GM06990 (cell line): ENCODE measurements around the gene PHYKPL.

Experiments
- DNase-seq: peaks from one replicate; pipeline ENCODE4 v3.0.0-alpha.2; 2011; ENCODE audit not compliant: insufficient read length; ENCODE audit errors: extremely low read depth
- H3K27me3 ChIP-seq: replicated peaks from 2 replicates; pipeline ENCODE4 v1.6.0; 2011; ENCODE audit warnings: low read length; ENCODE audit not compliant: control insufficient read depth, insufficient read depth
- H3K36me3 ChIP-seq: 2 replicates; pipeline ENCODE4 v1.5.1; 2011; ENCODE audit warnings: low read length; ENCODE audit not compliant: control insufficient read depth, insufficient read depth
- H3K4me3 ChIP-seq: replicated peaks from 2 replicates; pipeline ENCODE4 v1.5.1; 2011; ENCODE audit warnings: low read depth, mild to moderate bottlenecking, control low read depth, low read length
- TF ChIP-seq, protein P1 (sequence below): IDR thresholded peaks from 2 replicates; pipeline ENCODE4 v1.5.1; 2011; ENCODE audit warnings: low read length, control low read depth, mild to moderate bottlenecking, inconsistent platforms; ENCODE audit not compliant: insufficient read depth, poor library complexity, severe bottlenecking

The PHYKPL gene

DNA sequence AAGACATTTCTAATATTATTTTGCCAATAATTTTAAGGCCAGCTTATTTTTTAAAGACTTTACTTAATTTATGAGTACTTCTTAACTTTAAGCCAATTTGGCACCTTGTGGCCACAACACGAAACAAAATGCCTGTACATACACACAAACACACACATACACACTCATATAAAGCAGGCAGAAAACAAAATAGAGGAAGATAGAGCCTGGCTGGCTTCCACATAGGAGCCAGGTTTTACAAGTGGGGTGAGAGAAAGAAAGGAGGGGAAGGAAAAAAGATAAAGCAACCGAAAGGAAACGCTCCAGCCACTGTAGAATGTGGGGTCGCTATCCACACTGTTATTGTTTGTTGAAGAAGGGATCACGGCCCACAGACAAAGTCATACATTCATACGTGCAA, 55.8 kb downstream of the PHYKPL start:
- no peak for DNase-seq
- Histone ChIP-seq H3K27me3 (no peaks in the 10 kb centered on the region), H3K36me3 (no peaks in the 10 kb centered on the region), H3K4me3 (no peak overlapping the region)
- TF ChIP-seq, protein P1, sequence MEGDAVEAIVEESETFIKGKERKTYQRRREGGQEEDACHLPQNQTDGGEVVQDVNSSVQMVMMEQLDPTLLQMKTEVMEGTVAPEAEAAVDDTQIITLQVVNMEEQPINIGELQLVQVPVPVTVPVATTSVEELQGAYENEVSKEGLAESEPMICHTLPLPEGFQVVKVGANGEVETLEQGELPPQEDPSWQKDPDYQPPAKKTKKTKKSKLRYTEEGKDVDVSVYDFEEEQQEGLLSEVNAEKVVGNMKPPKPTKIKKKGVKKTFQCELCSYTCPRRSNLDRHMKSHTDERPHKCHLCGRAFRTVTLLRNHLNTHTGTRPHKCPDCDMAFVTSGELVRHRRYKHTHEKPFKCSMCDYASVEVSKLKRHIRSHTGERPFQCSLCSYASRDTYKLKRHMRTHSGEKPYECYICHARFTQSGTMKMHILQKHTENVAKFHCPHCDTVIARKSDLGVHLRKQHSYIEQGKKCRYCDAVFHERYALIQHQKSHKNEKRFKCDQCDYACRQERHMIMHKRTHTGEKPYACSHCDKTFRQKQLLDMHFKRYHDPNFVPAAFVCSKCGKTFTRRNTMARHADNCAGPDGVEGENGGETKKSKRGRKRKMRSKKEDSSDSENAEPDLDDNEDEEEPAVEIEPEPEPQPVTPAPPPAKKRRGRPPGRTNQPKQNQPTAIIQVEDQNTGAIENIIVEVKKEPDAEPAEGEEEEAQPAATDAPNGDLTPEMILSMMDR, result no peak

DNA sequence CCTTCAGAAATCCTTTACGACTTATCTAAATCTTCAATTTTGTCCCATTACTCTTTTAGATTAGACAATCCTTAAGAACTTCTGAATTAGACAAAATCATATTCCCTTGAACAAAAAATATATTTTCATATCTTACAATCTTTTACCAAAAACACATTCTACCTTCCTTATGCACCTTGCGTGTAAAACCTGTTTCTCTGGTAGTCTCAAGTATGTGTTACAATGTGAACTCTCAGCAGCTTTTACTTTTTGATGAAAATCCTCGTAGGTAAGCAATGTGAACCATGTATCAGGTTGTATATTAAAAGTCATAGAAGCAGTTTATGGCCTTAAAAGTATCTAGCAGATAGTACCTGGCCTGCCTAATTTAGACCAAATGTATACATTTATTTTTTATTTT, 58.1 kb downstream of the PHYKPL start:
- H3K27me3 ChIP-seq, result no peaks in the 10 kb centered on the region
- no peak for DNase-seq

DNA sequence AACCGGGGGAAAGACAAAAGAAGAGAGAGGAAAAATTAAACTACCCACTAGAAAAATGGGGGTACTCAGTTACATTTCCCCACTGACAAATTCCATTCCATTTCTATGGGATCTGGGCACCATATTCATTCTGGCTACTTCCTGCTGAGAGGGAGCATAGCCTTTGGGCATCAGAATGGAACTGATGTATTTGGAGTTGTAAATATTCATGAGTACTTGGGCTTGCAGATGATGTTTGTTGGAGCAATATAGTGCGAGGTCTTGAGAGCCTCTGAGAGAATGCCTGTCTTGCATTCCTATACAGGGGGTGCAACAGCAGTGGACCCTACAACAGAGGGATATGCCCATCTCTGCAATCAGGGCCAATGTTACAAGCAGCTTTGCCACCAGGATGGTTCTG, 62.1 kb downstream of the PHYKPL start:
- DNase-seq, result no peak
- no peaks in the 10 kb centered on the region for H3K27me3 ChIP-seq
- TF ChIP-seq, protein P1, result no peak
- H3K4me3 ChIP-seq, result no peak overlapping the region
- H3K36me3 ChIP-seq, result no peaks in the 10 kb centered on the region

More for the DNA sequence above, 58.1 kb downstream of the PHYKPL start:
- TF ChIP-seq, protein P1, result no peak
- Histone ChIP-seq H3K4me3 (no peak overlapping the region), H3K36me3 (no peaks in the 10 kb centered on the region)

DNA sequence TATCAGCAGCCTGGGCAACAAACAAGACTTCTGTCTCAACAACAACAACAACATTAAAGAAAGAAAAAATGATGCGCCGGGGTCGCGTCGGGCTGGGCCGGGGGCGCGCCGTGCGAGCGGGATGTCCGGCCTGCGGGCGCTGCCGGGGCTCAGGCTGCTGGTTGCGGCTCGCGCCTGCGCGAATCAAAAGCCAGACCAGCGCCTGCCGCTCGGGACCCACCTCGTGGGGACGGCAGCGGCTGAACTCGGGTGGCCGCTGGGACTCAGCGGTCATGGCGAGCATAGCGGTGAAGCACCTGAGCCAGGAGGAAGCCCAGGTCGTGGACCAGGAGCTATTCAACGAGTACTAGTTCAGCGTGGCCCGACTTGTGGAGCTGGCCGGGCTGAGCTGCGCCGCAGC, 67.0 kb downstream of the PHYKPL start:
- TF ChIP-seq, protein P1, result no peak
- no peak for DNase-seq
- Histone ChIP-seq H3K36me3 (no peaks in the 10 kb centered on the region), H3K27me3 (no peaks in the 10 kb centered on the region), H3K4me3 (no peak overlapping the region)

DNA sequence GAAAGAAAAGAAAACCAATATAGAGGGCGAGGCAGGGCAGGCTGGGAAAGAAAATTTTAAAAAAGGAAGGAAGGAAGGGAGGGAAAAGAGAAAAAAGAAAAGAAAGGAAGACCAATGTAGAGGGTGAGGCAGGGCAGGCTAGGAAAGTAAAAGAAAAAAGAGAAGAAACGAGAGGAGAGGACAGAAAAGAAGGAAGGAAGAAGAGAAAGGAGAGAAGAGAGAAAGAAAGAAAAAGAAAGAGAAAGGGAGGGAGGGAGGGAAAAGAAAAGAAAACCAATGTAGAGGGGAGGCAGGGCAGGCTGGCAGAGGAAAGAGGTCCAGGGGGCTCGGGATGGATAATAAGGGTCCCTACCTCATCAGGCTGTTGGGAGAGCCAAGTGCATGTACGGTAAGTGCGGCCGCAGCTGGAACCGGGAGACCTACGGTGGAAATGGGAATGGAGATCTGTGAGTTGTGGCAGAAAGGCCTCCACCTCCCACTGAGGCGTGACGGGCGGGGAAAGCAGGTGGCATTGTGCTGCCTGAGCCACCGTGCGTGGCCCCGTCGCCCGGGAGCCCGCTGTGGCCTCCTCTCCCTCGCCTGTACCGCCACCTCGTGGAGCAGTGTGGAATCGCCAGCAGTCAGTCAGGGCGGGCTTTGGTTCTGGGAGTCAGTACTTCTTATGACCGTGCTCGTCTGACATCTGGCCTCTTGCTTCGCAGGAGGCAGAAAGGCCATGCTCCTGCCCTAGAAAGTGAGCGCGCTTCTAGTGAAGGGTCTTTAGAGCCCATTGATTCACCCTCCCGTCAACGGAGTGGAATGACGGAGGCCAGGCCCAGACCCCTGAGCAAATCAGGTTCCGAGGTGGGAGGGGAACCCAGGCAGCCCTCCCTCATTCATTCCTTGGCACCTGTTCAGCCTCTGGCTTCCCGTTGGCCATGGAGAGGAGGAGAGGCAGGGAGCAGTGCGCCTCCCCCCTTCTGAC, 68.5 kb downstream of the PHYKPL start:
- Histone ChIP-seq H3K4me3 (no peak overlapping the region), H3K27me3 (no peaks in the 10 kb centered on the region), H3K36me3 (no peaks in the 10 kb centered on the region)
- TF ChIP-seq, protein P1, result peak; percentile 99
- DNase-seq, result peak; percentile 85
